RKO (cell line): ENCODE measurements around the gene KRTAP12-1.

Source experiments
- DNase-seq: peaks from one replicate; pipeline ENCODE4 v3.0.0-alpha.2; 2016; ENCODE audit warnings: low spot score

The KRTAP12-1 gene, protein sequence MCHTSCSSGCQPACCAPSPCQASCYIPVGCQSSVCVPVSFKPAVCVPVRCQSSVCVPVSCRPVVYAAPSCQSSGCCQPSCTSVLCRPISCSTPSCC

GRCh38 chr21:44681861-44682579 is at the start of gene KRTAP12-1:
KRTAP12-1 (minus strand) TSS chr21:44682163; CDS start chr21:44682123, 40 bp downstream.
- DNase-seq = no peak

DNA sequence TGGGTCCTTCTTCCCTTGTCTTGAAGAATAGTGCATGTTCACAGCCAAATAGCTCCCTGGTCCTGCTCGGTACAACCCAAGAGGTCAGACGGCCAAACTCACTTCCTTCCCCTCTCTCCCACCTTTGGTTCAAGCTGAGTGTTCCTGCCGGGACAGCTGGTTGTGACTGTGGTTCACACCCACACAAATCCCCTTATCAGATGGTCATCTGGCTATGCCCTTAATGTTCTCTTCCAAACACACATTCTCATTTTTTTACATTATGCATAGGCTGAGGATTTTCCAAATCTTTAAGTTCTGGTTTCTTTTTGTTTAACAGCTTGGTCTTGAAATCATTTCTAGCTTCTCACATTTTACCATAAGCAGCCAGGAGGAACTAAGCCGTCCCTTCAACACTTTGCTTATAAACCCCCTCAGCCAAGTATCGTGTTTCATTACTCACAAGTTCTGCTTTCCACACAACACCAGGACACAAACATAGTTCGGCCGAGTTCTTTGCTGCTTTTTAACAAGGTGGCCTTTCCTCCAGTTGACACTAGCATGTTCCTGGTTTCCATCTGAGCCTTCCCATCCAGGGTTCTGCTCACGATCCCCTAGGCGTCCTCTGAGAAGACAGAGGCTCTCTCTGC is 49.1 kb upstream of the KRTAP12-1 start:
- DNase-seq = no peak

DNA sequence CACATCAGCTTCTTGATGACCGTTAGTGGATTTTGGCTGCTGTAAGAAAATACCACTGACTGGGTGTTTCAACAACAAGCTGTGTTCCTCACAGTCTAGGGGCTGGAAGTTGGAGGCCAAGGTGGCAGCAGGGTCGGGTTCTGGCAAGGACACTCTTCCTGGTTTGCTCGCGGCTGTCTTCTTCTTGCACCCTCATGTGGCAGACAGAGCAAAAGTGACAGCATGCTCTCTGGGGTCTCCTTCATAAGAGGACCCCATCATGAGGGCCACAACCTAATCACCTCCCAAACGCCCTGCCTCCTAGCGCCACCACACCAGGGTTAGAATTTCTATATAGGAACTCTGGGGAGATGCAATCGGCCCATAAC is 48.0 kb upstream of the KRTAP12-1 start:
- DNase-seq = no peak

DNA sequence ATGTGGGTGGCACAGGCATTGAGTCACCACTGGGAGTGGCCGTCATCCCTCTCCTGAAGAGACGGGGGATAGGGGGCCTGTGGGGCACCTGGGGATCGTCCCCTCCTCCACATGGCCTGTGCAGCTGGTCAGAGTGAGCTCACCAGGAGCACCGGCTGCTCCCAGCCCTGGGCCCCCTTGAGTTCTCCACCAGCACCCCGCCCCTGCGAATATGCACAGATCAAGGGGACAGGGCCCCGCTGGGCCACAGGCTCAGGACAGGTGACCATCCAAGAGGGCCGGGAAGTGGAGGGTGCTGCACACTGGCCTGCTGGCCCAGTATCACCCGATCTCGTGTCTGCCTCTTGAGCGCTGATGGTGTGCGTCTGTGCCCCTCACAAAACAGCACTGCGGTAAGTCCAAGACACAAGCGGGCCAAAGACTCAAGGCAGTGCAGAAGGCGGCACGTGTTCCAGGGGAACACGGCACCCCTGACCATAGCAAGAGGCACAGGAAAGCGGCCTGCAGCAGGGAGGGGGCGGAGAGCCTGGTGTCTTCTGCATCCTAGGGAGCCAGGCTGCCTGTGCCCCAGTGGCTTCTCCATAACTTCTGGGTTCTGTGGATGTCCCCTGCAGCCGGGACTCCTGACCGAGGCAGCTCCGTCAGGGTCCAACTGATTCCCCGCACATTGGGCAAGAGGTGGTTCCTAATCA is 47.5 kb upstream of the KRTAP12-1 start:
- no peak for DNase-seq

- no peak for DNase-seq
These were observed 46.8 kb upstream of the KRTAP12-1 start for GRCh38 chr21:44728716-44729115.

- no peak for DNase-seq
These were observed 45.8 kb upstream of the KRTAP12-1 start for GRCh38 chr21:44727757-44728156.

- no peak for DNase-seq
These were observed 45.4 kb upstream of the KRTAP12-1 start for GRCh38 chr21:44727321-44727720.

- no peak for DNase-seq
These were observed 44.9 kb upstream of the KRTAP12-1 start for GRCh38 chr21:44726826-44727225.

DNA sequence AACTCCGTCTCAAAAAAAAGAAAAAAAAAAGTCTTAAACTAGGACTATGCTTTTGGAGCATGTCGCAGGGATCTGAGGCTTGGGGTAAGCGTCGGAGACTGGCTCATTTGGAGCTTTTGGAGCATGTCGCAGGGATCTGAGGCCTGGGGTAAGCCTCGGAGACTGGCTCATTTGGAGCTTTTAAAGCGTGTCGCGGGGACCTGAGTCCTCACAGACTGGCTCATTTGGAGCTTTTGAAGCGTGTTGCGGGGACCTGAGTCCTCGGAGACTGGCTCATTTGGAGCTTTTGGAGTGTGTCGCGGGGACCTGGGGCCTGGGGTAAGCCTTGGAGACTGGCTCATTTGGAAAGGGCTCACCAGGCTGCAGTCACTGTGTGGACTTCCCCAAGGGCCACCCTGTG is 43.0 kb upstream of the KRTAP12-1 start:
- no peak for DNase-seq

GRCh38 chr21:44724196-44724595 is 42.2 kb upstream of the KRTAP12-1 start:
- DNase-seq = no peak

- DNase-seq = no peak
These were observed 41.5 kb upstream of the KRTAP12-1 start for GRCh38 chr21:44723177-44724131.

DNA sequence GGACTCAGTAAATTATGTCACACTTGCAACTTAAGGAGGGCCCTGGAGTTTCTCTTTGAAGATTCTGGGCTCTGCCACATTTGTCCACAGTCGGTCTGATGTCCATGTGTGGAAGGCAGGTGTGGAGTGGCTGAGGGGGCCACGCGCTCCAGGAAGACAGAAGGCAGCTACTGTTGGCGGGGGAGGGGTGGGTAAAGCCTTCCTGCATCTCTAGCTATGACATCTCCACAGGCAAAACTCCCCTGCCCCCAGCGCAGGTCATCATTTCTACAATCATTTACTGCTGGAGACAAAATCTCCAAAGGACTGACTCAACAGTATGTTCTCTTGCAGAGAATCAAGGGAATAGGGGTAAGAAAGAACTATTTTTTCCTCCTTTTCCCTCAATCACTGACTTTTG is 40.8 kb upstream of the KRTAP12-1 start:
- DNase-seq = no peak

DNA sequence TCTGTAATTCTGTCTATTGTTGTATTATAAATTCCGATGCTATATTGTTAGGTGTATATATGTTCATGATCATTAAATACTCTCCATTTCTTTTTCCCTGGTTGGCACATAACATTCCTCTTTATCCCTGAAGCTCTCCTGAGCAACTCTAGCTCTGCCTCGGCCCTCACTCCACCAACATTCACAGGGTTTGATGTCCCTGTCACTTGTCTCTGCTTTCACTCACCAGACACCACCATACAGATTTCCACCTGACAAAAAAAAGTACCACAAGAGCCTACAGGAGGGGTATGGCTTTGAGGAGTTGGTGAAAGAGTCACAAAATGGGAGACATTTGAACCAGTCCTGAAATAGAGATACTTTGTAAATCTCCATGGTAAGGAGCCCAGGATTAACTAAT is 38.2 kb upstream of the KRTAP12-1 start:
- DNase-seq = no peak

- DNase-seq = no peak
These were observed 36.6 kb upstream of the KRTAP12-1 start for GRCh38 chr21:44718571-44718970.

- DNase-seq = no peak
These were observed 36.1 kb upstream of the KRTAP12-1 start for GRCh38 chr21:44718093-44718492.

GRCh38 chr21:44716984-44717383 is 35.0 kb upstream of the KRTAP12-1 start:
- no peak for DNase-seq

- DNase-seq = no peak
These were observed 32.9 kb upstream of the KRTAP12-1 start for GRCh38 chr21:44714905-44715304.

GRCh38 chr21:44713846-44714245 is 31.9 kb upstream of the KRTAP12-1 start:
- DNase-seq = no peak

DNA sequence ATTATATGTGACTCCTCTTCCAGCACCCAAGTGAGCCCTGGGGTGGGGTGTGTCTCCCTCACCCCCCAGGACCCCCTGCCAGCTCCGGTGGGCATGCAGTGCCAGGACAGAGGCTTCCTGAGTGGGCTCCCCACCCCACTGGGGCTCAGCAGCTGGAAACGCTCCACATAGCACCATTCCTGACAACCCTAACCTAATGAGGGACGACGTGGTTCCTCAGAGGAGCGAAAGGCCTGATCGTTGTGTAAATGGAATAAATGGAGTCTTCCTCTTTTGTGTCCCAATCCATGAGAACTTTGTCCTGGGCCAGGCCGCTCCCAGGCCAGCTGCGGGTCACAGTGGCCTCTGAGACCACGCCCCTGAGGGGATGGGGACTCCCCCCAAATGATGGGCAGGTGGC is 31.2 kb upstream of the KRTAP12-1 start:
- DNase-seq = no peak

GRCh38 chr21:44712203-44713028 is 30.5 kb upstream of the KRTAP12-1 start:
- no peak for DNase-seq
